DND-41 (cell line): ENCODE data around the gene ZFP36.

Source experiments
- ATAC-seq: fragments of 200-7000 bp; cut with Tn5 transposase; 3 replicates; pipeline ENCODE4 v1.9.1; 2021; ENCODE audit warnings: low read depth; ENCODE audit not compliant: insufficient read depth
- DNase-seq: peaks from one replicate; pipeline ENCODE4 v3.0.0-alpha.2; 2020
- H2AFZ ChIP-seq: 2 replicates; pipeline ENCODE4 v1.6.0; 2012; ENCODE audit warnings: low read depth, low read length
- H3K27ac ChIP-seq: 2 replicates; pipeline ENCODE4 v1.5.1; 2012; ENCODE audit warnings: low read length, inconsistent platforms
- H3K27me3 ChIP-seq: fragments of 200-600 bp; sonication (generic); 2 replicates; pipeline ENCODE4 v1.6.0; 2012; ENCODE audit warnings: low read length, mild to moderate bottlenecking, inconsistent platforms; ENCODE audit not compliant: insufficient read depth, poor library complexity
- H3K36me3 ChIP-seq: 2 replicates; pipeline ENCODE4 v1.5.1; 2012; ENCODE audit warnings: low read length, inconsistent platforms; ENCODE audit not compliant: insufficient read depth
- H3K4me1 ChIP-seq: 2 replicates; pipeline ENCODE4 v1.5.1; 2012; ENCODE audit warnings: mild to moderate bottlenecking, low read length; ENCODE audit not compliant: insufficient read depth
- H3K4me2 ChIP-seq: 2 replicates; pipeline ENCODE4 v1.6.0; 2012; ENCODE audit warnings: mild to moderate bottlenecking, moderate library complexity, low read length, inconsistent platforms; ENCODE audit not compliant: insufficient read depth
- H3K4me3 ChIP-seq, 2 experiments: fragments of 200-600 bp in 1 of 2; shearing (Covaris generic) in 1 of 2; 2 replicates each; pipeline ENCODE4 v1.5.1; 2012 to 2016; ENCODE audit warnings: inconsistent platforms in 2 of 2, low read length in 2 of 2, mild to moderate bottlenecking in 2 of 2, low read depth in 1 of 2, moderate library complexity in 1 of 2
- H3K79me2 ChIP-seq: 2 replicates; pipeline ENCODE4 v1.6.0; 2012; ENCODE audit warnings: low read length, inconsistent platforms; ENCODE audit not compliant: insufficient read depth
- H3K9ac ChIP-seq: 2 replicates; pipeline ENCODE4 v1.6.0; 2012; ENCODE audit warnings: low read depth, mild to moderate bottlenecking, inconsistent platforms, low read length, moderate library complexity
- H3K9me3 ChIP-seq: 2 replicates; pipeline ENCODE4 v1.5.1; 2012; ENCODE audit warnings: low read length, moderate library complexity, mild to moderate bottlenecking, inconsistent platforms; ENCODE audit not compliant: insufficient read depth, severe bottlenecking
- H4K20me1 ChIP-seq: 2 replicates; pipeline ENCODE4 v1.6.0; 2012; ENCODE audit warnings: low read length; ENCODE audit not compliant: insufficient read depth
- EZH2 ChIP-seq: IDR thresholded peaks from 3 replicates; pipeline ENCODE4 v1.6.1; 2012; ENCODE audit warnings: borderline replicate concordance, low read depth, mild to moderate bottlenecking, moderate library complexity, low read length, inconsistent platforms; ENCODE audit not compliant: severe bottlenecking
- TF ChIP-seq, protein P1 (sequence below): IDR thresholded peaks from 2 replicates; pipeline ENCODE4 v1.5.1; 2012; ENCODE audit warnings: borderline replicate concordance, low read length, moderate library complexity, mild to moderate bottlenecking; ENCODE audit not compliant: poor library complexity, severe bottlenecking; ENCODE audit errors: extremely low read depth

The ZFP36 gene

DNA sequence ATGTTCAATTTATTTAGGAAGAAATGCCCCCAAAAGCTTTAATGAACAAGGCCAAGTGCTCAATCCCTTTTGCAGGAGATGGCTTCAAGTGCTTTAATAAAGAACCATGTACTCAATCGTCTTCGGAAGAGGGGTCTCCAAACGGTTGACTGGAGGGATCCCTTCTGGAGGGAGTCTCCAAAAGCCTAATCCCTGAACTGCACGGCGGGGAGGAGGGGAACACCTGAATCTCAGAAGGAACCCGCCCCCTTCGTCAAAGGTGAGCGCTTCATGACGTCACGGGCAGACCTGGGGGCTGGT lies 16.2 kb upstream of the ZFP36 start:
- H3K4me2 ChIP-seq: peak overlapping the region; percentile 65
- peak overlapping the region; percentile 79 for H2AFZ ChIP-seq
- peaks cover 39% of the 10 kb centered on the region for H3K4me1 ChIP-seq
- peaks cover 45% of the 10 kb centered on the region for H3K79me2 ChIP-seq
- H3K9me3 ChIP-seq: no peaks in the 10 kb centered on the region
- H3K27me3 ChIP-seq: no peaks in the 10 kb centered on the region
- ATAC-seq (no peak), DNase-seq (no peak)
- no peak for TF ChIP-seq EZH2
- TF ChIP-seq, protein P1, sequence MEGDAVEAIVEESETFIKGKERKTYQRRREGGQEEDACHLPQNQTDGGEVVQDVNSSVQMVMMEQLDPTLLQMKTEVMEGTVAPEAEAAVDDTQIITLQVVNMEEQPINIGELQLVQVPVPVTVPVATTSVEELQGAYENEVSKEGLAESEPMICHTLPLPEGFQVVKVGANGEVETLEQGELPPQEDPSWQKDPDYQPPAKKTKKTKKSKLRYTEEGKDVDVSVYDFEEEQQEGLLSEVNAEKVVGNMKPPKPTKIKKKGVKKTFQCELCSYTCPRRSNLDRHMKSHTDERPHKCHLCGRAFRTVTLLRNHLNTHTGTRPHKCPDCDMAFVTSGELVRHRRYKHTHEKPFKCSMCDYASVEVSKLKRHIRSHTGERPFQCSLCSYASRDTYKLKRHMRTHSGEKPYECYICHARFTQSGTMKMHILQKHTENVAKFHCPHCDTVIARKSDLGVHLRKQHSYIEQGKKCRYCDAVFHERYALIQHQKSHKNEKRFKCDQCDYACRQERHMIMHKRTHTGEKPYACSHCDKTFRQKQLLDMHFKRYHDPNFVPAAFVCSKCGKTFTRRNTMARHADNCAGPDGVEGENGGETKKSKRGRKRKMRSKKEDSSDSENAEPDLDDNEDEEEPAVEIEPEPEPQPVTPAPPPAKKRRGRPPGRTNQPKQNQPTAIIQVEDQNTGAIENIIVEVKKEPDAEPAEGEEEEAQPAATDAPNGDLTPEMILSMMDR: no peak
- peaks cover 17% of the 10 kb centered on the region for H4K20me1 ChIP-seq
- peak overlapping the region; percentile 74 for H3K9ac ChIP-seq
- peak overlapping the region; percentile 30 to 95 for H3K4me3 ChIP-seq
- H3K36me3 ChIP-seq: peaks cover 60% of the 10 kb centered on the region
- H3K27ac ChIP-seq: peak overlapping the region; percentile 92

DNA sequence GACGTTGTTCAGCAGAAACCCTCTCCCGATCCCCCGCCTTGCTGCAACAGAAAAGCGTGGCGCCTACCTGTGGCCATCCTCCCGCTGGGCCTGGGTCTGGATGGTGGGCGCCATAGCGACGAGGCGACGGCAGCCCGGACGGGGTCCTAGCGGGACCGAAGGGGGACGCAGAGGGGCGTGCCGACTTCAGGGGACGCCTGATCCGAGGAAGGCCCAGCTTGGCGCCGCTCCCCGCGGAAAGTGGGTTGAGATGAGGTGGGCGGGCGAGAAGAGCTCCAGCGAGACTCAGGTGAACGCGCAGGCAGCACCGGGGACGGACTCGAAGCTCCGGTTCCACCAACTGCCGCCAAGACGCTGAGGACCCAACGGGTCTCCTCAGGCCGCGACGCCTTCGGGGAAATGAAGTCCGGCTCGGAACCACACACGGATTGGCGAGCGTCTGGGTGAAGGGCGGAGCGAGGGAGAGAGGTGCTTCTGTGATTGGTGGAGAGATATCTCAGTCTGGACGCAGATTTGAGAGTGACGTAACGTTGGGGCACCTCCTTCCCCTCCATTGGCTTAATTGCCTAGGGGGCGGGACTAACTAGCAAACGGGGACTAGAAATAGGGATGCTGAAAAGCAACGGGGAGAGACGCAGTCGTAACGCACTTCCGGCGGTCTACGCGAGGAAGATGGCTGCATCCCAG lies 15.8 kb upstream of the ZFP36 start, which contains the start of the genes MED29 and PAF1:
Gene MED29, plus strand, starts transcription at position 628 of the 687 bp plus-strand sequence. Its CDS starts 45 bp downstream, at position 673.
Gene PAF1, minus strand, starts transcription at position 356 of the 687 bp plus-strand sequence. Its CDS starts 242 bp downstream, at position 114.
- Histone ChIP-seq H3K9ac (peak within 1 kb of the TSS; percentile 84), H4K20me1 (peaks cover 15% of the 10 kb centered on the region), H2AFZ (peak within 1 kb of the TSS; percentile 94), H3K79me2 (peaks cover 45% of the 10 kb centered on the region), H3K27me3 (no peaks in the 10 kb centered on the region), H3K9me3 (no peaks in the 10 kb centered on the region), H3K27ac (peak within 1 kb of the TSS; percentile 92), H3K36me3 (peaks cover 57% of the 10 kb centered on the region), H3K4me2 (peak within 1 kb of the TSS; percentile 96), H3K4me3 (peak within 1 kb of the TSS; percentile 92 to 95), H3K4me1 (peaks cover 39% of the 10 kb centered on the region)
- ATAC-seq: peak; percentile 96
- no peak for TF ChIP-seq EZH2
- TF ChIP-seq, protein P1: peak; percentile 23
- peak; percentile 99 for DNase-seq

DNA sequence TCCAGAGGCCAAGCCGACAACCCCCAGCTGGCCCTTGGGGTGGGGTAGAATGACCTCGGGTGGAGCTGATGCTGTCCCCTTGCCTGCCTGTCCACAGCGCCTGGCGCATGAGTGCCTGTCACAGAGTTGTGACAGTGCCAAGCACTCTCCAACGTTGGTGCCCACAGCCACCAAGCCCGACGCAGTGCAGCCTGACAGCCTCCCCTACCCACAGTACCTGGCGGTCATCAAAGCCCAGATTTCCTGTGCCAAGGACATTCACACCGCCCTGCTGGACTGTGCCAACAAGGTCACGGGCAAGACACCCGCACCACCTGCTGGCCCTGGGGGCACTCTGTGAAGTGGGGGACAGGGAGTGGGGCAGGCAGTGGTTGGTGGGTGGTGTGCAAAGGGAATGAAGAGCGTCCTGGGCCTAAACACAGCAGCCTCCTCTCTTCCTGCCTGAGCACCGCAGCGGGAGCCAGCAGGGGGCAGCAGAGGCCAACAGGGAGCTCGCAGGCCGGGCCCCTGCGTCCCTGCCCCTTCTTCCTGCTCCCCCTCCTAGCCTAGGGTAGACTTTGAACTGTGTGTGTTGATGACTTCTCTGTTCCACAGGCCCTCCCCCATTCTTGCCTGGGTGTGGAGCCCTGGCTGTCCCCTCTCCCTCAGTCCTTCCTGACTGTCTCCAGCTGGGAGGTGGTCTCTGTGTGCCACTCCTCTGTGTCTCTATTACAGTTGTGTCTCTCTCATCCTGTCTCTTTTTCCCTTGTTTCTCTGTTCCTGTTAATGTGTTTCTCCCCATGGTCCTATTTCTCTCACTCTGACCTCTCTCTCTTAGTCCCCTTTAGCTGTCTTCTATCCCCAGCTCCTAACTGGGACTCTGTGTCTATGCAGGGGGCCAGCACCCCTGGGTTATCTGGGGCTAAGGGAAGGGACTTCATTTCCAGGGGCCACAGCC lies 9.0 kb upstream of the ZFP36 start:
- H3K36me3 ChIP-seq: peaks cover 31% of the 10 kb centered on the region
- H3K79me2 ChIP-seq: peaks cover 14% of the 10 kb centered on the region
- H3K4me2 ChIP-seq: peak overlapping the region; percentile 37
- peaks cover 40% of the 10 kb centered on the region for H3K4me1 ChIP-seq
- no peaks in the 10 kb centered on the region for H3K9me3 ChIP-seq
- peak; percentile 93 for DNase-seq
- H2AFZ ChIP-seq: no peak overlapping the region
- H3K27ac ChIP-seq: peak overlapping the region; percentile 64
- peak overlapping the region; percentile 35; the same call in 1 of the 2 replicates for H3K9ac ChIP-seq
- 0 out of 2 replicates have a peak, but pooled peaks cover 8% of the 10 kb centered on the region for H4K20me1 ChIP-seq
- TF ChIP-seq, protein P1: peak; percentile 99
- no peak for TF ChIP-seq EZH2
- peak overlapping the region in 1 of 2 experiments; percentile 4; a peak in 1 of 4 replicates for H3K4me3 ChIP-seq
- no peaks in the 10 kb centered on the region for H3K27me3 ChIP-seq
- peak; percentile 96 for ATAC-seq
